SHP77 treated with DMSO at 0.1 percent for 48 hours (cell line): Measurements from ENCODE around the gene ASB10.

ENCODE experiments used
- DNase-seq: peaks from one replicate; lab custom pipeline; 2025; lab: John Stamatoyannopoulos, UW

The ASB10 gene

GRCh38 chr7:151135866-151136843 is 50.9 kb downstream of the ASB10 start:
- no peak for DNase-seq

GRCh38 chr7:151135525-151135845 is 51.6 kb downstream of the ASB10 start:
- DNase-seq, result no peak

- DNase-seq, result no peak
Observed at GRCh38 chr7:151134743-151135524, 52.1 kb downstream of the ASB10 start.

GRCh38 chr7:151133986-151134742 is 52.9 kb downstream of the ASB10 start:
- no peak for DNase-seq

GRCh38 chr7:151133266-151133985 is 53.6 kb downstream of the ASB10 start:
- no peak for DNase-seq

- no peak for DNase-seq
Observed at GRCh38 chr7:151132461-151133205, 54.4 kb downstream of the ASB10 start.

GRCh38 chr7:151131592-151132293 is 55.3 kb downstream of the ASB10 start:
- DNase-seq, result no peak

GRCh38 chr7:151131224-151131591 is 55.8 kb downstream of the ASB10 start:
- no peak for DNase-seq

GRCh38 chr7:151130741-151131157 is 56.3 kb downstream of the ASB10 start:
- DNase-seq, result no peak

- DNase-seq, result no peak
Observed at GRCh38 chr7:151129960-151130591, 57.0 kb downstream of the ASB10 start.

- no peak for DNase-seq
Observed at GRCh38 chr7:151129117-151129959, 57.7 kb downstream of the ASB10 start.

- no peak for DNase-seq
Observed at GRCh38 chr7:151128716-151129115, 58.3 kb downstream of the ASB10 start.

- no peak for DNase-seq
Observed at GRCh38 chr7:151128144-151128543, 58.9 kb downstream of the ASB10 start.

- no peak for DNase-seq
Observed at GRCh38 chr7:151126491-151127137, 60.4 kb downstream of the ASB10 start.

GRCh38 chr7:151125846-151126481 is 61.1 kb downstream of the ASB10 start:
- no peak for DNase-seq
